PC-9 (cell line): Measurements from ENCODE around the gene RAB11FIP4. TPM values are rescaled to one million over a fixed set of nuclear protein-coding genes. Genes with fewer than 3 reads are reported as not detected.
A peak's percentile ranks its signal among the peaks of the same experiment; 100 is the strongest.

Experiments
- BruUV-seq: library from RNA; stranded (reverse); fragments of 400-500 nt; replicated peaks from 2 replicates; lab custom pipeline; 2021; lab: Mats Ljungman, UMichigan
- CTCF ChIA-PET: fragments of 300-600 bp; sonication (Branson Sonifier 250); formaldehyde crosslinking; loops from one replicate; lab custom pipeline; 2022; ENCODE audit warnings: antibody characterized with exemption; lab: Charles Lee
- POLR2A ChIA-PET: fragments of 300-600 bp; sonication (Branson Sonifier 250); formaldehyde crosslinking; loops from one replicate; lab custom pipeline; 2022; ENCODE audit warnings: antibody characterized with exemption; ENCODE audit not compliant: unreplicated experiment; lab: Charles Lee
- DNase-seq, 2 experiments: peaks; one replicate each; pipeline versions ENCODE4 v3.0.0 to v3.0.0-alpha.2; 2015 to 2022; ENCODE audit warnings: mixed read lengths in 1 of 2
- H2AFZ ChIP-seq: fragments of 200-600 bp; sonication (generic); 2 replicates; pipeline ENCODE4 v1.8.1; 2017; ENCODE audit warnings: antibody characterized with exemption
- H3F3A ChIP-seq: fragments of 200-600 bp; sonication (generic); 2 replicates; pipeline ENCODE4 v1.8.1; 2017; ENCODE audit warnings: antibody characterized with exemption, mild to moderate bottlenecking, low read depth; ENCODE audit not compliant: insufficient read depth
- H3K27ac ChIP-seq: fragments of 200-600 bp; sonication (generic); 2 replicates; pipeline ENCODE4 v1.6.1; 2016; ENCODE audit warnings: mixed run types
- H3K27me3 ChIP-seq: fragments of 200-600 bp; sonication (generic); 2 replicates; pipeline ENCODE4 v1.6.1; 2016; ENCODE audit warnings: low read depth, mixed run types; ENCODE audit not compliant: insufficient read depth
- H3K36me3 ChIP-seq: fragments of 200-600 bp; sonication (generic); 2 replicates; pipeline ENCODE4 v1.6.1; 2016; ENCODE audit warnings: low read depth, mixed run types
- H3K4me1 ChIP-seq: fragments of 200-600 bp; sonication (generic); replicated peaks from 2 replicates; pipeline ENCODE4 v1.6.1; 2016; ENCODE audit warnings: mixed run types; ENCODE audit not compliant: insufficient read depth
- H3K4me2 ChIP-seq: fragments of 200-600 bp; sonication (generic); 2 replicates; pipeline ENCODE4 v1.6.1; 2017; ENCODE audit warnings: mixed run types
- H3K4me3 ChIP-seq: fragments of 200-600 bp; sonication (generic); 2 replicates; pipeline ENCODE4 v1.6.1; 2016; ENCODE audit warnings: mixed run types
- H3K79me2 ChIP-seq: fragments of 200-600 bp; sonication (generic); 2 replicates; pipeline ENCODE4 v1.6.1; 2017; ENCODE audit warnings: low read depth, mixed run types
- H3K9me2 ChIP-seq: fragments of 200-600 bp; sonication (generic); 2 replicates; pipeline ENCODE4 v1.8.1; 2017; ENCODE audit warnings: mild to moderate bottlenecking; ENCODE audit not compliant: insufficient read depth
- H3K9me3 ChIP-seq: fragments of 200-600 bp; sonication (generic); 2 replicates; pipeline ENCODE4 v1.8.1; 2016; ENCODE audit warnings: low read depth; ENCODE audit not compliant: insufficient read depth
- H4K20me1 ChIP-seq: fragments of 200-600 bp; sonication (generic); 2 replicates; pipeline ENCODE4 v1.8.1; 2017; ENCODE audit not compliant: insufficient read depth
- EZH2 ChIP-seq: fragments of 200-600 bp; sonication (generic); IDR thresholded peaks from 2 replicates; pipeline ENCODE4 v1.8.0; 2017; ENCODE audit warnings: antibody characterized with exemption, low read depth
- intact Hi-C: fragments of 100-400 bp; cut with micrococcal nuclease; formaldehyde crosslinking; loops from one replicate; pipeline ENCODE4 v1.10.0; 2022; ENCODE audit not compliant: unreplicated experiment
- total RNA-seq: library from RNA; stranded (reverse); gene quantifications from 2 replicates; pipeline ENCODE4 v1.2.3, GENCODE V29; 2021
- TF ChIP-seq, protein P1 (sequence below): fragments of 200-600 bp; sonication (generic); conservative IDR thresholded peaks from 2 replicates; pipeline ENCODE4 v1.6.1; 2017; ENCODE audit warnings: mixed run types, antibody characterized with exemption, mild to moderate bottlenecking, moderate library complexity

The RAB11FIP4 gene
- total RNA-seq, 1 experiment from 2014 or later, result 22.9 TPM

DNA sequence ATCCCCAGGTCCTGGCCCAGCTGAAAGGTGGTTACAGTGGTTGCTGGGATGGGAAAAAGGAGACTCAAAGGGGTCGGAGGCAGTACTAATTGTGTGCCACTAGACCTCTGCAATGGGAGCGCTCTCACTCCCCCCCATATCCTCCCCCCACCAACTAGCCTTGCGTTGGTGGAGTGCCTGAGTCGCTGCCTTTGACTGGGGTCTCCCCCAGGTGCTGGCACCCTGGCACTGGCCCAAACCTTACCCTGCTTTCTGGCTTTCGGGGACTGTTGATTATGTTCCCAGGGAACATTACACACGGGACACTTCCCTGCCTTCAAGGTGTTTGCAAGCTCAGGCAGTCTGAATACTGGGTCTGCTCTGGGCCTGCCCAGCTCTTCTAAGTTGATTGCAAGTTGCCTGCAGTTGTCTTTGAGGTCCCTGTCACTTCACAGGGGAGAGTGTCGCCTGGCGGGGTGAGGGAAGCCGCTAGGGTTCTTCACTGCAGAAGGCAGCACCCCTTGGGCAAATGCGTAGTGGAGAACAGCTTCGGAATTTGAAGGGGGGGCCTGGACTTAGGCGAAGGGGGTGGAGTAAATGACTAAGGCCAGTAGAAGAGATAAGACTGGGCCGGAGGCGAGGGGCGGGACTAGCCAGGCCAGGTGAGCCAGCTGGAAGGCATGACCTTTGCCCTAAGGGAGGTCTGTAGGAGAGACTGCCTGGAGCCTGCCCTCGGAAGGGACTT lies 98.0 kb downstream of the RAB11FIP4 start:
- Histone ChIP-seq H3F3A (peaks cover 14% of the 10 kb centered on the region), H4K20me1 (0 out of 2 replicates have a peak, but pooled peaks cover 6% of the 10 kb centered on the region), H3K79me2 (peaks cover 57% of the 10 kb centered on the region), H2AFZ (peak overlapping the region; percentile 96; the same call in 1 of the 2 replicates), H3K4me3 (peak overlapping the region; percentile 99), H3K9me3 (no peaks in the 10 kb centered on the region), H3K9me2 (no peaks in the 10 kb centered on the region), H3K36me3 (no peaks in the 10 kb centered on the region), H3K27ac (0 out of 2 replicates have a peak overlapping the region, but pooled peaks have one; percentile 27), H3K4me2 (peak overlapping the region; percentile 95), H3K4me1 (peaks cover 49% of the 10 kb centered on the region), H3K27me3 (no peaks in the 10 kb centered on the region)
- ChIA-PET CTCF (interaction anchor here (0.7 kb wide), 1 partner anchor 36 kb away, joined by 7 read pairs; no protein-coding TSS in a partner anchor), POLR2A (interaction anchor here (0.6 kb wide), 1 partner anchor 713 kb away, joined by 11 read pairs; no protein-coding TSS in a partner anchor)
- intact Hi-C loops, result loop anchor here (1.0 to 10.0 kb wide), 3 partner anchors 38 to 55 kb away; no protein-coding TSS in a partner anchor
- BruUV-seq, result TSS peak; percentile 35
- TF ChIP-seq, protein P1, sequence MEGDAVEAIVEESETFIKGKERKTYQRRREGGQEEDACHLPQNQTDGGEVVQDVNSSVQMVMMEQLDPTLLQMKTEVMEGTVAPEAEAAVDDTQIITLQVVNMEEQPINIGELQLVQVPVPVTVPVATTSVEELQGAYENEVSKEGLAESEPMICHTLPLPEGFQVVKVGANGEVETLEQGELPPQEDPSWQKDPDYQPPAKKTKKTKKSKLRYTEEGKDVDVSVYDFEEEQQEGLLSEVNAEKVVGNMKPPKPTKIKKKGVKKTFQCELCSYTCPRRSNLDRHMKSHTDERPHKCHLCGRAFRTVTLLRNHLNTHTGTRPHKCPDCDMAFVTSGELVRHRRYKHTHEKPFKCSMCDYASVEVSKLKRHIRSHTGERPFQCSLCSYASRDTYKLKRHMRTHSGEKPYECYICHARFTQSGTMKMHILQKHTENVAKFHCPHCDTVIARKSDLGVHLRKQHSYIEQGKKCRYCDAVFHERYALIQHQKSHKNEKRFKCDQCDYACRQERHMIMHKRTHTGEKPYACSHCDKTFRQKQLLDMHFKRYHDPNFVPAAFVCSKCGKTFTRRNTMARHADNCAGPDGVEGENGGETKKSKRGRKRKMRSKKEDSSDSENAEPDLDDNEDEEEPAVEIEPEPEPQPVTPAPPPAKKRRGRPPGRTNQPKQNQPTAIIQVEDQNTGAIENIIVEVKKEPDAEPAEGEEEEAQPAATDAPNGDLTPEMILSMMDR, result no peak
- TF ChIP-seq EZH2, result no peak
- DNase-seq, result peak; percentile 89 to 93

DNA sequence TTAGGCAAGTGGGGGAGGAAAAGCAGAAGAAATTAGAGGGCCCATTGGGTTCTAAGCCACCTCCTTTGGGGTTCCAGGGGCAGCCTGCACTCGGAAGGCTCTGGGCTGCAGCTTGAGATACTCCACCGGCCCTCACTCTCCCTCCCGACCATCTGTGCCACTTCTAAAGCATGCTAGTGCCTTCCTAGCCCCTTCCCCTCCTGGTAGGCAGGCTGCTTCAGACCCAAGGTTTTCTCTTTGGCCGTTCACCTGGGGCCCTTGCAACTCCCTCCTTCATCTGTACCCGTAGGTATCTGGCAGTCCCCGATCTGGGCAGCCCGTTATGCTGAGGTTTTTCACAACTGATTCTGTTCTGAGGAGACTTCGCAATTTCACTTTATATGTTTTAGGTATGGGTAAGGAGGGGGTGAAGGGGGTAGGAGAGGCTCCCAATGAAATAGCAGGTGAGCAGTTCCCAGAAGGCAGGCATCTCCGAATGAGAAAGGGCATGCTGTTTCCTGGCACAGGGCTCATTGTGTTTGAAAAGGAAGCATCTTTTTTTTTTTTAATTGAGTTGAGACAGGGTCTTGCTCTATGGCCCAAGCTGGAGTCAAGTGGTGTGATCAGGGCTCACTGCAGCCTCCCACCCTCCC lies 98.7 kb downstream of the RAB11FIP4 start:
- Histone ChIP-seq H3F3A (peaks cover 21% of the 10 kb centered on the region), H3K27me3 (no peaks in the 10 kb centered on the region), H3K9me3 (no peaks in the 10 kb centered on the region), H3K9me2 (no peaks in the 10 kb centered on the region), H3K27ac (no peak overlapping the region), H3K4me2 (peak overlapping the region; percentile 95), H3K79me2 (peaks cover 57% of the 10 kb centered on the region), H3K4me1 (peaks cover 56% of the 10 kb centered on the region), H4K20me1 (0 out of 2 replicates have a peak, but pooled peaks cover 6% of the 10 kb centered on the region), H3K36me3 (no peaks in the 10 kb centered on the region), H2AFZ (no peak overlapping the region), H3K4me3 (peak overlapping the region; percentile 99; the same call in 1 of the 2 replicates)
- POLR2A ChIA-PET, result no interaction called here
- DNase-seq, result no peak
- BruUV-seq, result no TSS peak
- CTCF ChIA-PET, result no interaction called here
- TF ChIP-seq EZH2, result no peak
- TF ChIP-seq, protein P1, result no peak
- intact Hi-C loops, result no loop called here

DNA sequence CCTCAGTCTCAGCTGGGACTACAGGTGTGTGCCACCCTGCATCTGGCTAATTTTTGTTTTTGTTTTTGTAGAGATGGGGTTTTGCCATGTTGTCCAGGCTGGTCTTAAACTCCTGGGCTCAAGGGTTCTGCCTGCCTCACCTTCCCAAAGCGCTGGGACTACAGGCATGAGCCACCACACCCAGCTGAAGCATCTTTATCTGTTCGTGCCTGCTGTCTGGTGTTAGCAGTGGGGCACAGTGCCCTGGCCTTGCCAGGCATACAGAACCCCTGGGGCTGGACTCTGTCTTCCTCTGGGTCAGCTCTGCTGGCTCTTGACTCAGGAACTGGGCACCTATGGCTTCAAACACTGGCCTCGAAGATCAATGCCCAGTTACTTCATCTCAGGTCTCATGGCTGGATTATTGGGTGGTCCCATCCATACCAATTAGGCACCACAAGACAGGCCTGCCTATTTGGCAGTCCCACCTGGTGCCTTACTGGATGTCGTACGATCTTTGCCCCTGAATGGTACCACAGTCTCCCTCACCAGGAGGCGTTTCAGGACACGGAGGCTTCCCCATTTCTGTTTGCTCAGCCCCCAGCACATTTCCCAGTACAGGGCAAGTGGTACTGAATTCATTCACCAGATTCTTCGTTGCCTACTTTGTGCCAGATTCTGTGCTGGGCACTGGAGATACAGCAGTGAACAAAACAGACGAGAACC lies 99.3 kb downstream of the RAB11FIP4 start:
- H3K79me2 ChIP-seq, result peaks cover 57% of the 10 kb centered on the region
- H4K20me1 ChIP-seq, result 0 out of 2 replicates have a peak, but pooled peaks cover 6% of the 10 kb centered on the region
- no TSS peak for BruUV-seq
- TF ChIP-seq, protein P1, result no peak
- TF ChIP-seq EZH2, result no peak
- no peak overlapping the region; the same call in 1 of the 2 replicates for H3K4me3 ChIP-seq
- H3F3A ChIP-seq, result peaks cover 27% of the 10 kb centered on the region
- H3K27ac ChIP-seq, result no peak overlapping the region
- ChIA-PET CTCF (no interaction called here), POLR2A (no interaction called here)
- peaks cover 63% of the 10 kb centered on the region for H3K4me1 ChIP-seq
- intact Hi-C loops, result no loop called here
- peak overlapping the region; percentile 95 for H3K4me2 ChIP-seq
- no peaks in the 10 kb centered on the region for H3K36me3 ChIP-seq
- H2AFZ ChIP-seq, result no peak overlapping the region
- H3K27me3 ChIP-seq, result no peaks in the 10 kb centered on the region
- H3K9me2 ChIP-seq, result no peaks in the 10 kb centered on the region
- H3K9me3 ChIP-seq, result no peaks in the 10 kb centered on the region
- DNase-seq, result no peak
